Astrocyte of the spinal cord (primary cell): ENCODE data around the gene MLANA.

Experiments
- DNase-seq: peaks from one replicate; pipeline ENCODE4 v3.0.0; 2011; ENCODE audit warnings: low read depth, low spot score
- H3K4me3 ChIP-seq: 2 replicates; pipeline ENCODE4 v1.5.1; 2011; ENCODE audit warnings: low read depth, mild to moderate bottlenecking, low read length, moderate library complexity
- CTCF ChIP-seq: IDR thresholded peaks from 2 replicates; pipeline ENCODE4 v1.5.1; 2012; ENCODE audit warnings: low read depth, mild to moderate bottlenecking, low read length, inconsistent platforms
- in situ Hi-C: cut with HindIII; loops from 2 replicates; pipeline ENCODE4 v1.10.0; 2017; ENCODE audit warnings: low sequenced_read_pairs

MLANA gene

DNA sequence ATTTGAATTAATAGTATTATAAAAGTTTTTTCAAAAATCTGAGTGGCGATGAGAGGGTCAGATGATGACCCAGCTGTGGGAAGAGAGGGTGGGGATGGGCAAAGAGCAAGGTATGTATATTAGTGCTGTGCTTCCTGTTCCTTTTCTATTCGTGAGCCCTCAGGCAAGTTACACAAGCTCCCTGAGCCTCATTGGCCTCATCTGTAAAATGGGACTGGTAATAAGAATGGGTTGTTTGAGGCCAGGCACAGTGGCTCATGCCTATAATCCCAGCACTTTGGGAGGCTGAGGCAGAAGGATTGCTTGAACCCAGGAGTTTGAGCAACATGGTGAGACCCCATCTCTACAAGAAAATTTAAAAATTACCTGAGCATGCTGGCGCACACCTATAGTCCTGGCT lies 24.0 kb upstream of the MLANA start:
- in situ Hi-C loops = no loop called here

DNA sequence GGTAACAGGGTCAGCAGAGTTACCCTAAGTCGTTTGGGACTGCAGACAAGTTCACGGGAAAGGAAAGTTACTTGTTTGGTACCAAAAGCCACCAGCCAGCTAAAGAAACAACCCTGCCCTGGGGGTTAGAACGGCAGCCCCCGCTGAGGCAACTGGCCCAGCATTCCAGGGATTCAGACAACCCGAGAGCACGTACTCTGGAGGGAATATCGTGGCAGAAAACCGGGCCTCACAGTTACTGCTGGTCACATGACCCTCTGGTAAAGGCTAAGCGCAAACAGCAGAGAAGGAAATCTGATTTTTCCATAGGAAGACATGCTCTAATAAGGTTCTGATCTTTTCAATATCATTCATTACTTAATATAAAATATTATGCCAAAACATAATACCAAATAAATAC lies 22.5 kb upstream of the MLANA start:
- no peak overlapping the region for H3K4me3 ChIP-seq
- no peak for DNase-seq
- in situ Hi-C loops = no loop called here
- no peak for TF ChIP-seq CTCF

More for the DNA sequence above, 24.0 kb upstream of the MLANA start:
- no peak for DNase-seq
- H3K4me3 ChIP-seq = no peak overlapping the region
- TF ChIP-seq CTCF = no peak

DNA sequence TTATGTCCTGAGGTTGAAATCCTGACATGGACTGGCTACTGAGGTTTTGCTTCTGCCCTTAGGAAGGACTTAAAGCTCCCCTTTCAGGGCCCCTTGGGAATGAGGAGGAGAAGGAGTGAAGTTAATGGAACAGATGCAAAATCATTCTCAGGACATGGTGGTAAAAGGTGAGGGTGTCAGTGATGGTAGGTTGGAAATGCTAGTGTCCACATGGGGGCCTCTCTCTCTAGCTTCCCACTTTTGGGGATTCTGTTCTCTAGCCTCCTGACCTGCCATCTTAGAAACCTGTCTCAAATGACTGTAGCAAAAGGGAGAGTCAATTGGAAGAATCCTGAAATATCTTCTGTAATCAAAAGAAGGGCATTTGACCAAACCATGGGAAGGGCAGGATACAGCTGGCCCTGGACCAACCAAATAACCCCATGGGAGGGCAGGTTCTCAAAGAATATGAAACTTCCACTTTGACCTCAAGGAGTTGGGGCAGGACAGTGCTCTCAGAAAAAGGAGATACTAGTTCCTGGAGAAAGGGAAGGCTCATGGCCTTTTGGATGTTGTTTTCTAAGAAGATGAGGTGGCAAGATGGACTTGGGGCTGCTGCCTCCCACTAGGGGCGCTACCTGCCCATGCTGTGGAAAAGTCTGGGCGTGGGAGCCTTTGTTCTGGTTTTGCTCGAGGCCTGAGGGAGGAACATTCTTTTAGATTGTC lies 21.2 kb upstream of the MLANA start:
- TF ChIP-seq CTCF = peak; percentile 40
- in situ Hi-C loops = no loop called here
- DNase-seq = no peak
- H3K4me3 ChIP-seq = no peak overlapping the region

GRCh38 chr9:5870020-5870339 lies 20.7 kb upstream of the MLANA start:
- H3K4me3 ChIP-seq = no peak overlapping the region
- DNase-seq = no peak
- in situ Hi-C loops = no loop called here
- no peak for TF ChIP-seq CTCF

DNA sequence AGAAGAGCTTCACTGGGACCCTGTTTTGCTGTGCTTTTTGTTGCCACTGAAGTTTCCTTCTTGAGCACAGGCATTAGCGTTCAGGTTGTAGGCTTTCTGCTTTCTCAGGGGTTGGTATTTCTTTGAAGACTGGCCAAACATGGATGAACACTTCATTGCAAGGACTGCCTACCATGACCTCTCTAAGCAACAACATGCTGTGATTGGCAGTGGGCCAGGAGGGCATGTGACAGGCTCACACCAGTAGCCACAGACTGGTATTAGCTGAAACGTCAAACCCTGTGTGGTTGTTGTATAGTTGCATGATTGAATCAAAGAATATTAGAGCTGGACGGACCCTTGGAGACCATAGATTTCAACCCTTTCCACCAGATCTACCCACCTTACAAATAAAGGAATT lies 20.0 kb upstream of the MLANA start:
- in situ Hi-C loops = no loop called here
- H3K4me3 ChIP-seq = no peak overlapping the region
- DNase-seq = no peak
- TF ChIP-seq CTCF = no peak

- no peak for TF ChIP-seq CTCF
- no peak for DNase-seq
- no peak overlapping the region for H3K4me3 ChIP-seq
- in situ Hi-C loops = no loop called here
These were observed 18.9 kb upstream of the MLANA start for GRCh38 chr9:5871785-5872184.

DNA sequence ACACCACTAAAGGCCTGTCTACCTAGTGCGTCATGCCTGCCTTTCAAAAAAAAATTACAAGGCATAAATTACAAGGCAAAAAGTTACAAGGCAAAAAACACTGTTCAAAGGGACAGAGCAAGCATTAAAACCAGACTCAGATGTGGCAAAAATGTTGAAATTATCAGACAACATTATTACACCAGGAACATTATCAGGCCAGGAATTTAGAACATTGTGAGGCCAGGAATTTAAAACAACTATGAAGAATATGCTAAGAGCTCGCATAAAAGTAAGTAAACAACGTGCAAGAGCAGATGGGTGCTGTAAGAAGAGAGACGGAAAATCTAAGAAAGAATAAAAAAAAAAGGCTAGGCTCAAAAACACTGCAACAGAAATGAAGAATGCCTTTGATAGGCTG lies 18.2 kb upstream of the MLANA start:
- no peak overlapping the region for H3K4me3 ChIP-seq
- no peak for TF ChIP-seq CTCF
- in situ Hi-C loops = no loop called here
- DNase-seq = no peak
